HepG2 (cell line): ENCODE results near the gene ARHGEF16. TPM values are rescaled to one million over a fixed set of nuclear protein-coding genes. Genes with fewer than 3 reads are reported as not detected.

Source experiments
- ATAC-seq: fragments of 200-7000 bp; cut with Tn5 transposase; 3 replicates; pipeline ENCODE4 v1.9.1; 2020; ENCODE audit warnings: mild to moderate bottlenecking, moderate library complexity
- BruUV-seq: library from RNA; stranded (reverse); fragments of 400-500 nt; replicated peaks from 2 replicates; lab custom pipeline; 2021; lab: Mats Ljungman, UMichigan
- CTCF ChIA-PET: fragments of 300-600 bp; formaldehyde crosslinking; extraction: SDS; loops from one replicate; lab custom pipeline; 2021; ENCODE audit warnings: low total read pairs, inconsistent platforms, low intra/inter-chr PET ratio; lab: Yijun Ruan, JAX
- POLR2A ChIA-PET: fragments of 350-600 bp; sonication (Branson Sonifier 250); formaldehyde crosslinking; loops from one replicate; lab custom pipeline; 2020; ENCODE audit warnings: antibody characterized with exemption, inconsistent platforms; lab: Yijun Ruan, JAX
- DNase-seq: peaks from one replicate; pipeline ENCODE4 v3.0.0-alpha.2; 2015; ENCODE audit warnings: low spot score
- FAIRE-seq: peaks from 3 replicates; lab custom pipeline; 2011; peaks lifted over from hg19 to GRCh38; lab: Jason Lieb, UNC
- H2AFZ ChIP-seq: one replicate; pipeline ENCODE4 v1.6.1; 2011; ENCODE audit warnings: low read length, inconsistent platforms
- H3K27ac ChIP-seq: fragments of 300-600 bp; 3 replicates; pipeline ENCODE4 v1.8.0; 2011; ENCODE audit warnings: mixed run types, mild to moderate bottlenecking, mixed read lengths, low read length, inconsistent platforms; ENCODE audit not compliant: insufficient read depth; ENCODE audit errors: extremely low read length
- H3K27me3 ChIP-seq, 2 experiments: fragments of 200-600 bp in 1 of 2; 2 replicates in 1 of 2; 3 replicates in 1 of 2; pipeline versions ENCODE4 v1.6.0 to v1.8.0; 2011; ENCODE audit warnings: low read length in 2 of 2, mild to moderate bottlenecking in 2 of 2, moderate library complexity in 2 of 2, inconsistent platforms in 1 of 2; ENCODE audit not compliant: insufficient read depth in 2 of 2, control insufficient read depth in 1 of 2
- H3K36me3 ChIP-seq, 2 experiments: fragments of 200-600 bp in 1 of 2; replicated peaks in 1 of 2; 2 replicates in 1 of 2; 3 replicates in 1 of 2; pipeline versions ENCODE4 v1.5.1 to v1.8.0; 2011; ENCODE audit warnings: low read length in 2 of 2, inconsistent platforms in 1 of 2; ENCODE audit not compliant: insufficient read depth in 2 of 2, control insufficient read depth in 1 of 2
- H3K4me1 ChIP-seq: 2 replicates; pipeline ENCODE4 v1.5.1; 2012; ENCODE audit warnings: low read length, inconsistent platforms; ENCODE audit not compliant: insufficient read depth
- H3K4me2 ChIP-seq: 2 replicates; pipeline ENCODE4 v1.6.0; 2011; ENCODE audit warnings: low read depth, low read length, inconsistent platforms
- H3K4me3 ChIP-seq, 3 experiments: fragments of 200-600 bp in 1 of 3; sonication (generic), shearing (Covaris generic) in 1 of 3; replicated peaks in 1 of 3; 2 replicates each; pipeline ENCODE4 v1.5.1; 2011 to 2016; ENCODE audit warnings: low read length in 3 of 3, inconsistent platforms in 2 of 3, low read depth in 2 of 3, mild to moderate bottlenecking in 2 of 3, control low read depth in 1 of 3, mixed read lengths in 1 of 3; ENCODE audit not compliant: insufficient read depth in 1 of 3
- H3K79me2 ChIP-seq: one replicate; pipeline ENCODE4 v1.6.1; 2011; ENCODE audit warnings: low read length, inconsistent platforms; ENCODE audit not compliant: insufficient read depth
- H3K9ac ChIP-seq: 2 replicates; pipeline ENCODE4 v1.6.0; 2011; ENCODE audit warnings: mild to moderate bottlenecking, low read depth, low read length, inconsistent platforms; ENCODE audit not compliant: insufficient read depth
- H3K9me3 ChIP-seq: 2 replicates; pipeline ENCODE4 v1.5.1; 2012; ENCODE audit warnings: mild to moderate bottlenecking, low read length
- H4K20me1 ChIP-seq: 2 replicates; pipeline ENCODE4 v1.6.0; 2011; ENCODE audit warnings: inconsistent platforms, mild to moderate bottlenecking, low read length, moderate library complexity; ENCODE audit not compliant: insufficient read depth
- CERS6 ChIP-seq: sonication (generic); formaldehyde crosslinking; IDR thresholded peaks from 2 replicates; pipeline ENCODE4 v1.5.0; 2020; ENCODE audit warnings: missing genetic modification reagents
- DRAP1 ChIP-seq: IDR thresholded peaks from 2 replicates; pipeline ENCODE4 v1.6.1; 2016; ENCODE audit warnings: missing genetic modification reagents, missing compliant biosample characterization
- HDAC6 ChIP-seq: fragments of 200-600 bp; sonication (generic); IDR thresholded peaks from 2 replicates; pipeline ENCODE4 v1.7.0; 2017; ENCODE audit warnings: mild to moderate bottlenecking, antibody characterized with exemption, low read length, low read depth
- HIC2 ChIP-seq: sonication (generic); formaldehyde crosslinking; IDR thresholded peaks from 2 replicates; pipeline ENCODE4 v1.9.0; 2022; ENCODE audit warnings: low read depth, missing genetic modification reagents
- HIVEP1 ChIP-seq: sonication (generic); formaldehyde crosslinking; IDR thresholded peaks from 2 replicates; pipeline ENCODE4 v1.4.0; 2020; ENCODE audit warnings: mild to moderate bottlenecking, missing genetic modification reagents
- HOXA3 ChIP-seq: sonication (generic); formaldehyde crosslinking; IDR thresholded peaks from 2 replicates; pipeline ENCODE4 v1.5.0; 2020; ENCODE audit warnings: missing genetic modification reagents
- HOXA7 ChIP-seq: sonication (generic); formaldehyde crosslinking; IDR thresholded peaks from 2 replicates; pipeline ENCODE4 v1.8.1; 2022; ENCODE audit warnings: mild to moderate bottlenecking, missing genetic modification reagents, moderate library complexity
- ISX ChIP-seq: sonication (generic); formaldehyde crosslinking; conservative IDR thresholded peaks from 2 replicates; pipeline ENCODE4 v1.5.0; 2020; ENCODE audit warnings: missing genetic modification reagents
- KDM1A ChIP-seq: IDR thresholded peaks from 2 replicates; pipeline ENCODE4 v1.6.1; 2016; ENCODE audit warnings: missing compliant biosample characterization
- PAF1 ChIP-seq: IDR thresholded peaks from 2 replicates; pipeline ENCODE4 v1.6.1; 2016; ENCODE audit warnings: missing genetic modification reagents, missing compliant biosample characterization
- RAD51 ChIP-seq: fragments of 450-650 bp; IDR thresholded peaks from 2 replicates; pipeline ENCODE4 v1.6.1; 2016; ENCODE audit warnings: borderline replicate concordance
- RCOR2 ChIP-seq: IDR thresholded peaks from 2 replicates; pipeline ENCODE4 v1.6.1; 2016; ENCODE audit warnings: missing biosample characterization, missing genetic modification reagents
- RFX5 ChIP-seq: IDR thresholded peaks from 2 replicates; pipeline ENCODE4 v1.6.1; 2011; ENCODE audit warnings: low read depth, low read length, improper control_type of control experiment
- SRSF1 ChIP-seq: fragments of 200-400 bp; formaldehyde crosslinking; optimal IDR thresholded peaks from 2 replicates; pipeline ENCODE3; 2017; ENCODE audit warnings: mild to moderate bottlenecking, low read depth, low read length, moderate library complexity
- U2AF2 ChIP-seq: fragments of 200-400 bp; formaldehyde crosslinking; IDR thresholded peaks from 2 replicates; pipeline ENCODE4 v1.6.1; 2017; ENCODE audit warnings: low read depth, mild to moderate bottlenecking, low read length
- ZNF124 ChIP-seq: sonication (generic); formaldehyde crosslinking; IDR thresholded peaks from 2 replicates; pipeline ENCODE4 v1.4.0; 2020; ENCODE audit warnings: missing genetic modification reagents
- ZNF383 ChIP-seq: sonication (generic); formaldehyde crosslinking; IDR thresholded peaks from 2 replicates; pipeline ENCODE4 v1.4.0; 2020; ENCODE audit warnings: missing genetic modification reagents, mild to moderate bottlenecking, borderline replicate concordance
- ZNF484 ChIP-seq: sonication (generic); formaldehyde crosslinking; IDR thresholded peaks from 2 replicates; pipeline ENCODE4 v1.5.1; 2020; ENCODE audit warnings: mild to moderate bottlenecking, low read depth, missing genetic modification reagents, borderline replicate concordance
- ZNF503 ChIP-seq: sonication (generic); formaldehyde crosslinking; IDR thresholded peaks from 2 replicates; pipeline ENCODE4 v1.4.0; 2020; ENCODE audit warnings: missing genetic modification reagents
- ZNF782 ChIP-seq: sonication (generic); formaldehyde crosslinking; IDR thresholded peaks from 2 replicates; pipeline ENCODE4 v1.4.0; 2020; ENCODE audit warnings: missing genetic modification reagents, mild to moderate bottlenecking, borderline replicate concordance
- WGBS: methylation state at CpG from one replicate; pipeline ENCODE4 v1.1.6; 2017; ENCODE audit warnings: low lambda C conversion rate; 5-methylcytosine and 5-hydroxymethylcytosine counted together
- in situ Hi-C: cut with HindIII; loops from 2 replicates; pipeline ENCODE4 v1.10.0; 2017; ENCODE audit warnings: low pct_unique_long_range_greater_than_20kb; ENCODE audit not compliant: extremely low pct_ligation_motif_present
- intact Hi-C: fragments of 100-400 bp; cut with micrococcal nuclease; formaldehyde crosslinking; loops from one replicate; pipeline ENCODE4 v1.10.0; 2022; ENCODE audit not compliant: unreplicated experiment
- polyA plus RNA-seq, 8 experiments: library from polyadenylated mRNA; depleted of rRNA in 3 of 8; stranded (reverse) in 7 of 8; unstranded in 1 of 8; fragments of >200 nt; fragmentation: Illumina TruSeq in 4 of 8; extraction: Trizol in 4 of 8; gene quantifications; 2 replicates each; pipeline versions ENCODE4 v1.2.1 to v1.2.3, GENCODE V29; 2011 to 2016; ENCODE audit warnings: low read depth in 4 of 8, missing spikeins in 1 of 8, mixed read lengths in 1 of 8; ENCODE audit not compliant: insufficient read depth in 1 of 8
- total RNA-seq, 5 experiments: library from RNA; depleted of rRNA; stranded (reverse); fragments of >200 nt; fragmentation: Illumina TruSeq; extraction: Trizol; gene quantifications; 2 replicates each; pipeline ENCODE4 v1.2.3, GENCODE V29; 2016; ENCODE audit warnings: low read depth in 1 of 5

Gene ARHGEF16
- total and polyA plus RNA-seq, 2 of the 13 experiments (the other 11 are each of a cell fraction or from before 2014, with no cell fraction given): 20.3 to 39.9 TPM

- TF ChIP-seq ISX (CRISPR knock-in tag): no peak
- no peak for TF ChIP-seq RFX5
- TF ChIP-seq ZNF124: no peak
- TF ChIP-seq HOXA3 (CRISPR knock-in tag): no peak
- TF ChIP-seq KDM1A (CRISPR knock-in tag): no peak
- no peak for TF ChIP-seq DRAP1 (CRISPR knock-in tag)
These were observed 35.9 kb upstream of the ARHGEF16 start (continued) for GRCh38 chr1:3418600-3418999.

GRCh38 chr1:3419415-3420204, 34.9 kb upstream of the ARHGEF16 start:
- in situ Hi-C loops: loop anchor here (5.0 kb wide), 1 partner anchor 352 kb away; the partner anchor contains the start of gene PRDM16
- no peak overlapping the region for H3K4me3 ChIP-seq
- FAIRE-seq (no peak), DNase-seq (no peak), ATAC-seq (no peak)
- no peak overlapping the region for H3K27ac ChIP-seq
- H3K9ac ChIP-seq: no peak overlapping the region
- 72% methylated on average over 10 of the region's 15 CpGs for WGBS
- H3K79me2 ChIP-seq: no peaks in the 10 kb centered on the region
- no peaks in the 10 kb centered on the region for H4K20me1 ChIP-seq
- peaks cover 11% of the 10 kb centered on the region for H3K9me3 ChIP-seq
- POLR2A ChIA-PET: no interaction called here
- no peaks in the 10 kb centered on the region for H3K36me3 ChIP-seq
- CTCF ChIA-PET: no interaction called here
- H3K4me2 ChIP-seq: no peak overlapping the region
- intact Hi-C loops: loop anchor here (10.0 kb wide), 1 partner anchor 545 kb away; no protein-coding TSS in a partner anchor
- H3K27me3 ChIP-seq: peaks cover 2 to 9% of the 10 kb centered on the region in 2 experiments; a peak in 2 of 5 replicates
- no peak overlapping the region for H2AFZ ChIP-seq
- BruUV-seq: no TSS peak
- H3K4me1 ChIP-seq: peaks cover 54% of the 10 kb centered on the region
- TF ChIP-seq CERS6 (no peak), HDAC6 (no peak), SRSF1 (no peak), HIVEP1 (no peak), RAD51 (no peak), ZNF484 (CRISPR knock-in tag) (no peak), U2AF2 (no peak), ZNF782 (no peak), ZNF383 (CRISPR knock-in tag) (no peak), HOXA7 (CRISPR knock-in tag) (no peak), HIC2 (no peak), RCOR2 (CRISPR knock-in tag) (no peak), ZNF503 (no peak), PAF1 (no peak)
